Osteoblast (primary cell): ENCODE data around the gene ANKRD44. TPM values are rescaled to one million over a fixed set of nuclear protein-coding genes. Genes with fewer than 3 reads are reported as not detected.
"Not testable (repeated sequence)": the region's sequence is repeated elsewhere in the genome, so short reads cannot be mapped to it uniquely, and the experiment has no call there.

ENCODE experiments used
- DNase-seq: peaks from one replicate; pipeline ENCODE4 v3.0.0; 2011; ENCODE audit warnings: low spot score, mixed read lengths; ENCODE audit not compliant: insufficient read length; ENCODE audit errors: missing footprints
- H2AFZ ChIP-seq: 2 replicates; pipeline ENCODE4 v1.6.0; 2011; ENCODE audit warnings: mild to moderate bottlenecking, low read length
- H3K27ac ChIP-seq: 2 replicates; pipeline ENCODE4 v1.5.1; 2011; ENCODE audit warnings: mild to moderate bottlenecking, low read depth, low read length, moderate library complexity
- H3K27me3 ChIP-seq: 2 replicates; pipeline ENCODE4 v1.6.0; 2012; ENCODE audit warnings: mild to moderate bottlenecking, control low read depth, inconsistent platforms, low read length, moderate library complexity; ENCODE audit not compliant: insufficient read depth
- H3K36me3 ChIP-seq: 2 replicates; pipeline ENCODE4 v1.5.1; 2011; ENCODE audit warnings: mild to moderate bottlenecking, low read length, control low read depth, moderate library complexity; ENCODE audit not compliant: insufficient read depth
- H3K4me1 ChIP-seq: 2 replicates; pipeline ENCODE4 v1.5.1; 2011; ENCODE audit warnings: mild to moderate bottlenecking, low read length, control low read depth, moderate library complexity; ENCODE audit not compliant: insufficient read depth
- H3K4me2 ChIP-seq: 2 replicates; pipeline ENCODE4 v1.6.0; 2011; ENCODE audit warnings: mild to moderate bottlenecking, low read length; ENCODE audit not compliant: insufficient read depth
- H3K4me3 ChIP-seq: fragments of 200-600 bp; sonication (generic); 3 replicates; pipeline ENCODE4 v1.5.1; 2012; ENCODE audit warnings: mild to moderate bottlenecking, low read length, inconsistent platforms; ENCODE audit not compliant: insufficient read depth
- H3K79me2 ChIP-seq: 2 replicates; pipeline ENCODE4 v1.6.0; 2012; ENCODE audit warnings: mild to moderate bottlenecking, low read length, control low read depth, inconsistent platforms; ENCODE audit not compliant: insufficient read depth
- H3K9me3 ChIP-seq: 2 replicates; pipeline ENCODE4 v1.5.1; 2011; ENCODE audit warnings: low read depth, low read length, control low read depth
- H4K20me1 ChIP-seq: 2 replicates; pipeline ENCODE4 v1.6.0; 2012; ENCODE audit warnings: mild to moderate bottlenecking, low read length, control low read depth; ENCODE audit not compliant: insufficient read depth
- total RNA-seq: library from RNA; depleted of rRNA; stranded (reverse); fragments of >200 nt; gene quantifications from 2 replicates; pipeline ENCODE4 v1.2.3, GENCODE V29; 2012
- TF ChIP-seq, protein P1 (sequence below): IDR thresholded peaks from 2 replicates; pipeline ENCODE4 v1.5.1; 2011; ENCODE audit warnings: mild to moderate bottlenecking, low read depth, low read length, moderate library complexity; ENCODE audit errors: extremely low read depth

ANKRD44 gene
- total RNA-seq, 1 donor, result 44.5 TPM

DNA sequence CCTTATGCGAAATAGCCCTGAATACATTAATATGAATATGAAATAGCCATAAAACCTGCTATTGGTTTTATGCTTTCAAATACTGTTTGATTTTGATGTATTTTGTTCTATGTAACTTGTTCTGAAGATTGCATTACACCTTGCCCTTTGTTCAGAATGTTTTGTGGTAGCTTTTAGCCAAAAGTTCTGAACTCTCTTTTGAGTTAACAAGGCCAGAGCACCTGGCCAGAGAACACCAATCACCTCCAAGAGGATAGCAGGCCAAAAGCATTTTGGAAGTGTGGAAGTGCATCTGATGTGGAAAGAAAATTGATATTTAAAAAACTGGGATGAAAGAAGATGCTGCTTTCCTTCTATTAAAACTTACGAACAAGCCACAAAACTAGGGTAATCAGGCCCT, 297.5 kb downstream of the ANKRD44 start:
- H2AFZ ChIP-seq, result no peak overlapping the region
- no peaks in the 10 kb centered on the region for H4K20me1 ChIP-seq
- no peak overlapping the region for H3K27ac ChIP-seq
- H3K27me3 ChIP-seq, result no peaks in the 10 kb centered on the region
- H3K36me3 ChIP-seq, result no peaks in the 10 kb centered on the region
- H3K9me3 ChIP-seq, result no peaks in the 10 kb centered on the region
- no peaks in the 10 kb centered on the region for H3K79me2 ChIP-seq
- peaks cover 5% of the 10 kb centered on the region for H3K4me1 ChIP-seq
- no peak overlapping the region for H3K4me2 ChIP-seq
- DNase-seq, result no peak
- H3K4me3 ChIP-seq, result no peak overlapping the region
- TF ChIP-seq, protein P1, sequence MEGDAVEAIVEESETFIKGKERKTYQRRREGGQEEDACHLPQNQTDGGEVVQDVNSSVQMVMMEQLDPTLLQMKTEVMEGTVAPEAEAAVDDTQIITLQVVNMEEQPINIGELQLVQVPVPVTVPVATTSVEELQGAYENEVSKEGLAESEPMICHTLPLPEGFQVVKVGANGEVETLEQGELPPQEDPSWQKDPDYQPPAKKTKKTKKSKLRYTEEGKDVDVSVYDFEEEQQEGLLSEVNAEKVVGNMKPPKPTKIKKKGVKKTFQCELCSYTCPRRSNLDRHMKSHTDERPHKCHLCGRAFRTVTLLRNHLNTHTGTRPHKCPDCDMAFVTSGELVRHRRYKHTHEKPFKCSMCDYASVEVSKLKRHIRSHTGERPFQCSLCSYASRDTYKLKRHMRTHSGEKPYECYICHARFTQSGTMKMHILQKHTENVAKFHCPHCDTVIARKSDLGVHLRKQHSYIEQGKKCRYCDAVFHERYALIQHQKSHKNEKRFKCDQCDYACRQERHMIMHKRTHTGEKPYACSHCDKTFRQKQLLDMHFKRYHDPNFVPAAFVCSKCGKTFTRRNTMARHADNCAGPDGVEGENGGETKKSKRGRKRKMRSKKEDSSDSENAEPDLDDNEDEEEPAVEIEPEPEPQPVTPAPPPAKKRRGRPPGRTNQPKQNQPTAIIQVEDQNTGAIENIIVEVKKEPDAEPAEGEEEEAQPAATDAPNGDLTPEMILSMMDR, result no peak

- Histone ChIP-seq H2AFZ (peak overlapping the region; percentile 6), H3K27ac (no peak overlapping the region), H3K79me2 (no peaks in the 10 kb centered on the region), H3K4me2 (no peak overlapping the region), H3K27me3 (no peaks in the 10 kb centered on the region), H3K4me1 (peaks cover 8% of the 10 kb centered on the region), H3K4me3 (no peak overlapping the region), H3K9me3 (no peaks in the 10 kb centered on the region), H4K20me1 (no peaks in the 10 kb centered on the region), H3K36me3 (no peaks in the 10 kb centered on the region)
- TF ChIP-seq, protein P1, result peak; percentile 93
- peak; percentile 83 for DNase-seq
Measured at GRCh38 chr2:197011801-197012641, 298.6 kb downstream of the ANKRD44 start.

DNA sequence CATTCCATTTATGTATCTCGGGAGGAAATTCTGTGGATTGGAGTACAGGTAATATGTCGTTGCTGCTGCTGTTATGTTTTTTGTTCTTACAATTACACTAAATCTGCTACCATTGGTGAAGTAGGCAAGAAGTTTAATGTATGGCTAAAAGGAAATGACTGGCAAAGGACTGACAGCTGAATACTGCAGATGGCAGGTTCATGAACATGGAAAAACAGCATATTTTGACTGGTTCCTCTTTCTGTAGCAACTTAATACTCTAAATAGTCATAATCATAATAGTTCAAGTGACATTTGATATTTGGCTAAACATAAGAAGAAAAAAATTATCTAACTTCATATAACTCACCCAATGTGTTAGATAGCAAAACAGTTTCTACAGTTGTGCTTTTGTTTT, 299.6 kb downstream of the ANKRD44 start:
- H3K79me2 ChIP-seq, result no peaks in the 10 kb centered on the region
- H4K20me1 ChIP-seq, result no peaks in the 10 kb centered on the region
- H3K27ac ChIP-seq, result no peak overlapping the region
- no peaks in the 10 kb centered on the region for H3K9me3 ChIP-seq
- no peak for DNase-seq
- no peak overlapping the region for H2AFZ ChIP-seq
- H3K36me3 ChIP-seq, result no peaks in the 10 kb centered on the region
- no peak overlapping the region for H3K4me3 ChIP-seq
- H3K4me2 ChIP-seq, result no peak overlapping the region
- H3K27me3 ChIP-seq, result no peaks in the 10 kb centered on the region
- TF ChIP-seq, protein P1, result no peak
- peaks cover 8% of the 10 kb centered on the region for H3K4me1 ChIP-seq

GRCh38 chr2:197010200-197011020, 300.2 kb downstream of the ANKRD44 start:
- no peaks in the 10 kb centered on the region for H3K27me3 ChIP-seq
- H3K4me1 ChIP-seq, result peaks cover 8% of the 10 kb centered on the region
- H3K9me3 ChIP-seq, result no peaks in the 10 kb centered on the region
- H3K36me3 ChIP-seq, result no peaks in the 10 kb centered on the region
- no peak overlapping the region for H2AFZ ChIP-seq
- H3K4me3 ChIP-seq, result no peak overlapping the region
- no peak for DNase-seq
- H4K20me1 ChIP-seq, result no peaks in the 10 kb centered on the region
- H3K27ac ChIP-seq, result no peak overlapping the region
- no peaks in the 10 kb centered on the region for H3K79me2 ChIP-seq
- TF ChIP-seq, protein P1, result no peak
- no peak overlapping the region for H3K4me2 ChIP-seq

- H4K20me1 ChIP-seq, H3K4me3 ChIP-seq, H3K4me2 ChIP-seq, H2AFZ ChIP-seq, DNase-seq, H3K36me3 ChIP-seq, H3K79me2 ChIP-seq, H3K4me1 ChIP-seq, H3K27me3 ChIP-seq, H3K27ac ChIP-seq, H3K9me3 ChIP-seq: not testable (repeated sequence)
Measured at GRCh38 chr2:197008741-197009341, 301.7 kb downstream of the ANKRD44 start.
